ENCODE measurements around the gene KCNE2. TPM values are rescaled to one million over a fixed set of nuclear protein-coding genes. Genes with fewer than 3 reads are reported as not detected.

Gene KCNE2
- total and polyA plus RNA-seq, 3 experiments from 2014 or later: not detected

DNA sequence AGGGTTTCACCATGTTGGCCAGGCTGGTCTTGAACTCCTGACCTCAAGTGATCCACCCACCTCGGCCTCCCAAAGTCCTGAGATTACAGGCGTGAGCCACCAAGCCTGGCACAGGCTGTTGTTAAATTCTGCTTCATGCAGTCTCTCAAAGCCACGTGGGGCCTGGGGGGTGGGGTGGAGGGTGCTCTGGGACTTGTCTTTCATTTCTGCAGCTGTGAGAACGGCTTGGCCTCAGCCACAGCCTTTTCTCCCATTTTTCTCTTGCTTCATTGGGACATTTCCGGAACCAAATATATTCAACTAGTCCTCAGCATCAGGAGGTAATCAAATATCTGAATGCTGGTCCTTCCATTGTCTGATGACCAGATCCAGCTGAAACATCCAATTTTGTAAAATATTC lies 27.6 kb upstream of the KCNE2 start:
- Mint-ChIP-seq H3K4me1 (peaks cover 4 to 9% (median 5%) of the 10 kb centered on the region in 3 donors), H3K27ac (no peak overlapping the region), H3K27me3 (peaks cover 8 to 17% of the 10 kb centered on the region in 2 donors), H3K9me3 (no peaks in the 10 kb centered on the region), H3K36me3 (no peaks in the 10 kb centered on the region), H3K4me3 (no peak overlapping the region)
- H3K4me3 ChIP-seq (ENCODE audit: low read length): no peak overlapping the region
- no peaks in the 10 kb centered on the region for H3K36me3 ChIP-seq (ENCODE audit: insufficient read depth, low read length)
- H3K27ac ChIP-seq (ENCODE audit: low read depth, low read length): no peak overlapping the region
- no peaks in the 10 kb centered on the region for H3K4me1 ChIP-seq (ENCODE audit: insufficient read depth, low read length)
- no peak for DNase-seq
- POLR2A ChIA-PET: no interaction called here
- CTCF ChIA-PET: interaction anchor here (1.8 kb wide), 1 partner anchor 412 kb away, joined by 5 read pairs; no protein-coding TSS in a partner anchor
- no peaks in the 10 kb centered on the region for H3K9me3 ChIP-seq (ENCODE audit: low read length)
- H3K27me3 ChIP-seq (ENCODE audit: insufficient read depth, low read length, poor library complexity, severe bottlenecking): no peaks in the 10 kb centered on the region

DNA sequence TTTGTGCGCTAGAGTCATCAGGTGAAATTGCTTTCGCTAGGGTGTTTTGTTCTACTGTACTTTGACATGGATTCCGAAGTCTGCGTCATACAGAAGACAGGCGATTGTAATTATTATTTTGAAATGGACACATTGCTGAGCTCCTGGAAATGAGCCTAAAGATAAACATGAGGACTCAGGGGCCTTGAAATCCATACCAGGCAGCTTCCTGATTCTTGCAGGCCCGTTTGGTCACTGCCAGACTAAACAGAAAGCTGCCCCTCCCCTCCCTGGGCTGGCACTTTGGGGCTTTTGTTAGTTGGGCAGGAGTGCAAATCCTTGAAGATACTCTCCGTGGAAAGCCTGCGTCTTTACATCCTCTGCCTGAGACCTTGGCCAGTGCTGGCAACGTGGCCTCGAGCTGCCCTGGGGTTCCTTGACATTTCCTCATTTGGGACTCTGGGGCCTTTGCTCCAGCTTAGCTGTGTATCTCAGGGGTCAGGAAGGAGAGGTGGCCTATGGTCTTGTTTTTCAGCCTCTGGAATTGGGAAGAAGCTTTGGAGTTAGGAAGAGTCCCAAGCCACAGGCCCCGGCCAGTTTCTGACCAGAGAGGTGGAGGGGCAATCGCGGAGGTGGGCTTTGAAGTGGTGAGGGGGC lies 26.9 kb upstream of the KCNE2 start:
- Histone ChIP-seq H3K27me3 (ENCODE audit: insufficient read depth, low read length, poor library complexity, severe bottlenecking) (no peaks in the 10 kb centered on the region), H3K36me3 (ENCODE audit: insufficient read depth, low read length) (no peaks in the 10 kb centered on the region), H3K4me3 (ENCODE audit: low read length) (no peak overlapping the region), H3K4me1 (ENCODE audit: insufficient read depth, low read length) (no peaks in the 10 kb centered on the region), H3K27ac (ENCODE audit: low read depth, low read length) (no peak overlapping the region), H3K9me3 (ENCODE audit: low read length) (no peaks in the 10 kb centered on the region)
- H3K4me3 Mint-ChIP-seq: no peak overlapping the region
- H3K27ac Mint-ChIP-seq: peak overlapping the region in 1 of 8 donors; percentile 39
- peaks cover 4 to 9% (median 5%) of the 10 kb centered on the region in 3 donors for H3K4me1 Mint-ChIP-seq
- H3K36me3 Mint-ChIP-seq: no peaks in the 10 kb centered on the region
- H3K9me3 Mint-ChIP-seq: no peaks in the 10 kb centered on the region
- ChIA-PET POLR2A (no interaction called here), CTCF (interaction anchor here (1.6 to 1.8 kb wide), 2 partner anchors 11 to 413 kb away, joined by 5 read pairs; no protein-coding TSS in a partner anchor)
- DNase-seq: no peak
- H3K27me3 Mint-ChIP-seq: peaks cover 8 to 17% of the 10 kb centered on the region in 2 donors

DNA sequence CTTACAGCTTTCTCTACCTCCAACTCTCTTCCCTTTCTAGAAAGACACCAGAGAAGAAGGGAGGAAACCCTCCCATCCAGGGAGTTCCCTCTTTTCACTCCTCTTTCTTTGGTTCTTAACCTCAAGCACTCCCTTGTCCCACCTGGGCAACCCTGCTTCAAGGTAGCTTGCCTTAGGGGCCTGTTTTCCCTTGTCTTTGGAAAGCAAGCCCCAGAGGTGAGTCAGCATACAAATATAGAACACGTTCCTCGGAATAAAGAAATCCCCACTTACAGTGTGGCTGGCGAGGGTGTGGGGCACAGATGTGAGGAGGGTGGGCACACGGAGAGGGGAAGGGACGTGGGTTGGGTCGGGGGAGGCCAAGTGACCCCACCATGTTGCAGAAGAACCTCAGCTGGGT lies 26.1 kb upstream of the KCNE2 start:
- Mint-ChIP-seq H3K4me3 (no peak overlapping the region), H3K27me3 (peaks cover 8 to 17% of the 10 kb centered on the region in 2 donors), H3K36me3 (no peaks in the 10 kb centered on the region), H3K4me1 (peaks cover 4 to 9% (median 5%) of the 10 kb centered on the region in 3 donors), H3K27ac (peak overlapping the region in 1 of 8 donors; percentile 45), H3K9me3 (no peaks in the 10 kb centered on the region)
- H3K27me3 ChIP-seq (ENCODE audit: insufficient read depth, low read length, poor library complexity, severe bottlenecking): no peaks in the 10 kb centered on the region
- ChIA-PET CTCF (interaction anchor here (1.6 to 1.8 kb wide), 2 partner anchors 10 to 414 kb away, joined by 5 read pairs; no protein-coding TSS in a partner anchor), POLR2A (no interaction called here)
- H3K9me3 ChIP-seq (ENCODE audit: low read length): no peaks in the 10 kb centered on the region
- no peaks in the 10 kb centered on the region for H3K36me3 ChIP-seq (ENCODE audit: insufficient read depth, low read length)
- no peak overlapping the region for H3K27ac ChIP-seq (ENCODE audit: low read depth, low read length)
- H3K4me1 ChIP-seq (ENCODE audit: insufficient read depth, low read length): no peaks in the 10 kb centered on the region
- H3K4me3 ChIP-seq (ENCODE audit: low read length): no peak overlapping the region
- no peak for DNase-seq

DNA sequence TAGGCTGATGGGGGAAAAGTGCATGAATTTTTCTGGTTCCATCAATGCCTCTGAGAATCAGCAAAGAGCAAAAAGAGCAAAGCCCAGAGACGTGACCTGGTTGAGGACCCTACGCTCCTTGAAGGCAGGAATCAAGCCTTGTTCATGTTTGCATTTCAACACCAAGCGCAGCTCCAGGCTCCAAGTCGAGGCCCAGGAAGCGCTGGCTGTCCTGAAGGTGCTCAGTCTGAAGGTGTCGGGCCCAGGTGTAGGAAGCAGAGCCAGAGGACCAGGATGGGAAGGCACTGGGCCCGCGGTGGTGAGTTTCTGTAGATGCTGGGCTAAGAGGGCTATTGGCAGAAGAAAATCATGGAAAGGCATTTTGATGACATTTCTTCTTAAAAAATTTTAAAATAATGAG lies 25.6 kb upstream of the KCNE2 start:
- Mint-ChIP-seq H3K27me3 (peaks cover 8 to 17% of the 10 kb centered on the region in 2 donors), H3K4me1 (peaks cover 4 to 9% (median 5%) of the 10 kb centered on the region in 3 donors), H3K4me3 (no peak overlapping the region), H3K27ac (no peak overlapping the region), H3K36me3 (no peaks in the 10 kb centered on the region), H3K9me3 (no peaks in the 10 kb centered on the region)
- no peaks in the 10 kb centered on the region for H3K36me3 ChIP-seq (ENCODE audit: insufficient read depth, low read length)
- H3K4me1 ChIP-seq (ENCODE audit: insufficient read depth, low read length): no peaks in the 10 kb centered on the region
- no peak overlapping the region for H3K4me3 ChIP-seq (ENCODE audit: low read length)
- ChIA-PET CTCF (interaction anchor here (1.6 to 1.8 kb wide), 2 partner anchors 10 to 414 kb away, joined by 5 read pairs; no protein-coding TSS in a partner anchor), POLR2A (no interaction called here)
- no peaks in the 10 kb centered on the region for H3K9me3 ChIP-seq (ENCODE audit: low read length)
- no peak for DNase-seq
- H3K27me3 ChIP-seq (ENCODE audit: insufficient read depth, low read length, poor library complexity, severe bottlenecking): no peaks in the 10 kb centered on the region
- no peak overlapping the region for H3K27ac ChIP-seq (ENCODE audit: low read depth, low read length)

DNA sequence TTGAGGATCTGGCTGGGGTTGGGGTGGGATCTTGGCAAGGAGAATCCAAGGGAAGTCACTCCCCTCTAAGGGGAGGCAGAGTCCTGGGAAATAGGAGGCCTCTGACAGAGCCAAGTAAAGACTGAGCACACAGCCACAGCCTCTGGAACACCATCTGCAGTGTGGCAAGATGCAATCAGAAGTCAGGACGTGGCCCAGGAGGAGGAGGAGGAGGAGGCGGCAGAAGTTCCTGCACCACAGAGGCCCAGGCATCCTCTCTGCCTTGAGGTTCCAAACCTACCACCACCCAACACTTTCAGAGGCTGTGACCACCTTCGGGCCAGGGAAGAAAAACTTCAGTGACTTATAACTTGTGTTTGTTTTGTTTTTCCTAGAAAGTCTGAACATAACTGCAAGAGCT lies 23.7 kb upstream of the KCNE2 start:
- POLR2A ChIA-PET: no interaction called here
- H3K27ac Mint-ChIP-seq: peak overlapping the region in 1 of 8 donors; percentile 14
- CTCF ChIA-PET: no interaction called here
- Histone ChIP-seq H3K4me3 (ENCODE audit: low read length) (no peak overlapping the region), H3K9me3 (ENCODE audit: low read length) (no peaks in the 10 kb centered on the region), H3K36me3 (ENCODE audit: insufficient read depth, low read length) (no peaks in the 10 kb centered on the region), H3K27ac (ENCODE audit: low read depth, low read length) (no peak overlapping the region), H3K27me3 (ENCODE audit: insufficient read depth, low read length, poor library complexity, severe bottlenecking) (no peaks in the 10 kb centered on the region), H3K4me1 (ENCODE audit: insufficient read depth, low read length) (no peaks in the 10 kb centered on the region)
- H3K36me3 Mint-ChIP-seq: no peaks in the 10 kb centered on the region
- H3K9me3 Mint-ChIP-seq: no peaks in the 10 kb centered on the region
- peaks cover 8 to 14% of the 10 kb centered on the region in 2 donors for H3K27me3 Mint-ChIP-seq
- peaks cover 4 to 9% (median 5%) of the 10 kb centered on the region in 3 donors for H3K4me1 Mint-ChIP-seq
- H3K4me3 Mint-ChIP-seq: no peak overlapping the region
- no peak for DNase-seq

DNA sequence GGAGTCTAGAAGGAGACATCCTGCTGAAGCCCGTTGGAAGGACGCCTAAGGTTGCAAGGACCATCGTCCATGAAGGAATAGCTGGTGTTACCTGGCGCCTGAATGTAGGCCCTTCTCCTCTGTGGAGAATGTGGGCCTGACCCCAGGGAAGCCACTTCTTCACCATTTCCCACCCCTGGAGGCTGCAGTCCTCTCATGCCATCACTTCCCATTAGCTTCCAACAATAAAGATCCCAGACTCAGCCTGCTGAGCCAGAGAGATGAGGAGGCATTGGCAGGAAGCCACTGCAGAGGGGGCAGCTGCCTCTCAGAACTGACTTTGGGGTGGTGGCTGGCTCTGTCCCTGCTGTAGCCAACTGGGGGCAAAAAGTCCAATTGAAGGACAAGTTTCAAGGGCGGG lies 21.3 kb upstream of the KCNE2 start:
- ChIA-PET POLR2A (interaction anchor here (0.8 kb wide), 1 partner anchor 1431 kb away, joined by 3 read pairs; no protein-coding TSS in a partner anchor), CTCF (interaction anchor here (11.1 kb wide), 1 partner anchor 420 kb away, joined by 190 read pairs; no protein-coding TSS in a partner anchor)
- peaks cover 3 to 8% of the 10 kb centered on the region in 2 donors for H3K27me3 Mint-ChIP-seq
- DNase-seq: no peak
- no peak overlapping the region for H3K27ac Mint-ChIP-seq
- no peaks in the 10 kb centered on the region for H3K36me3 ChIP-seq (ENCODE audit: insufficient read depth, low read length)
- H3K4me1 ChIP-seq (ENCODE audit: insufficient read depth, low read length): no peaks in the 10 kb centered on the region
- no peak overlapping the region for H3K27ac ChIP-seq (ENCODE audit: low read depth, low read length)
- H3K9me3 Mint-ChIP-seq: no peaks in the 10 kb centered on the region
- no peaks in the 10 kb centered on the region for H3K9me3 ChIP-seq (ENCODE audit: low read length)
- no peaks in the 10 kb centered on the region for H3K27me3 ChIP-seq (ENCODE audit: insufficient read depth, low read length, poor library complexity, severe bottlenecking)
- H3K4me3 Mint-ChIP-seq: no peak overlapping the region
- H3K36me3 Mint-ChIP-seq: no peaks in the 10 kb centered on the region
- H3K4me1 Mint-ChIP-seq: peaks cover 4 to 9% (median 5%) of the 10 kb centered on the region in 3 donors
- no peak overlapping the region for H3K4me3 ChIP-seq (ENCODE audit: low read length)

DNA sequence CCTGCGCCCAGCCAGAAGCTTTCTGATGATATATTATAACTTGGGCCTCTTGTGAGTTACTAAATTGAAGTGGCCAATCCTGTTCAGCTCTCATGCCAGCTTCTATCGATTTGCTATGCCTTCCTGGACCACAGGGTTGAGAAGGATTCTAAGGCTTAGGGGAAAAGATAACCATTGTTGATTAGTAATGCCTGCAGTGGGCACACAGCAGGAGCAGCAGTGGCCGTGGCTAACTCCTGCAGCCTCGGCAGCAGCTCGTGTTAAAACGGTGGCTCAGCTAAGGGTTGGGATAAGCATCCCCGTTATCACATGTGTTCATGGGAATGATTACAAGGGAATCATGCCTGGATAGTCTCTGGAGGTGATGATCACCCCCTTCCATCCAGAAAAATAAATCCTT lies 20.5 kb upstream of the KCNE2 start:
- no peak overlapping the region for H3K27ac Mint-ChIP-seq
- H3K4me3 Mint-ChIP-seq: no peak overlapping the region
- Histone ChIP-seq H3K27me3 (ENCODE audit: insufficient read depth, low read length, poor library complexity, severe bottlenecking) (no peaks in the 10 kb centered on the region), H3K4me3 (ENCODE audit: low read length) (no peak overlapping the region), H3K36me3 (ENCODE audit: insufficient read depth, low read length) (no peaks in the 10 kb centered on the region), H3K4me1 (ENCODE audit: insufficient read depth, low read length) (no peaks in the 10 kb centered on the region), H3K27ac (ENCODE audit: low read depth, low read length) (no peak overlapping the region), H3K9me3 (ENCODE audit: low read length) (no peaks in the 10 kb centered on the region)
- peaks cover 9 to 14% (median 10%) of the 10 kb centered on the region in 3 donors for H3K4me1 Mint-ChIP-seq
- no peak for DNase-seq
- no peaks in the 10 kb centered on the region for H3K36me3 Mint-ChIP-seq
- POLR2A ChIA-PET: no interaction called here
- CTCF ChIA-PET: interaction anchor here (11.1 kb wide), 1 partner anchor 421 kb away, joined by 190 read pairs; no protein-coding TSS in a partner anchor
- peaks cover 0 to 2% (median 0%) of the 10 kb centered on the region in 5 donors for H3K9me3 Mint-ChIP-seq
- peaks cover 3 to 8% of the 10 kb centered on the region in 2 donors for H3K27me3 Mint-ChIP-seq

DNA sequence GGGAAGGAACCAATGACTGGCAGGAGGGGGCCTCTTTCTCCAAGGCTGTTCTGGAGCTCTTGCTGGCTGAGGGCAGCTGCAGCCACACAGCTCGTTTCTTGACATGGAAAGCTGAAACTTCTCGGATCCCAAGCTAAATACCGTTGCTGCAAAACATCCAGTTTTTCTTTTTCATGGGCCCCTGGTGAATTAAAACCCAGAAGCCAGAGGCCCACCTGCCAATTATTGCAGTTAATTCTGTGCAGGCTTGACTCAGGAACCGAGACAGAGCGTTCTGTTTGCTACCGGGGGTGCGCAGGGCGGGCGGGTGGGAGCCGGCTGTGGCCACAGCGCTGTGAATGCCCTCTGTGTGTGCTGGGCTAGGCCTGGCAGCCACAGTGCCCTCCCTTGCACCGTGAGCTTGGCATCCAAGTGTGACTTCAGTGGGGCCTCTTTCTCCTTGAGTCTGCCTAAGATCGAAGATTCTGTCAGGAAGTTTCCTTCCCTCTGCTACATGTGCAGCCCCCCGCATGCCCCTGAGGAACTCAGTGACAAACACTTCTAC lies 19.9 kb upstream of the KCNE2 start:
- H3K27me3 ChIP-seq (ENCODE audit: insufficient read depth, low read length, poor library complexity, severe bottlenecking): no peaks in the 10 kb centered on the region
- CTCF ChIA-PET: interaction anchor here (11.1 kb wide), 1 partner anchor 422 kb away, joined by 190 read pairs; no protein-coding TSS in a partner anchor
- Mint-ChIP-seq H3K4me3 (no peak overlapping the region), H3K4me1 (peaks cover 9 to 14% (median 10%) of the 10 kb centered on the region in 3 donors), H3K27ac (no peak overlapping the region), H3K27me3 (peaks cover 6 to 7% of the 10 kb centered on the region in 2 donors), H3K9me3 (peaks cover 0 to 2% (median 0%) of the 10 kb centered on the region in 5 donors), H3K36me3 (no peaks in the 10 kb centered on the region)
- no peaks in the 10 kb centered on the region for H3K9me3 ChIP-seq (ENCODE audit: low read length)
- H3K27ac ChIP-seq (ENCODE audit: low read depth, low read length): no peak overlapping the region
- no peak overlapping the region for H3K4me3 ChIP-seq (ENCODE audit: low read length)
- DNase-seq: no peak
- POLR2A ChIA-PET: no interaction called here
- no peaks in the 10 kb centered on the region for H3K36me3 ChIP-seq (ENCODE audit: insufficient read depth, low read length)
- no peaks in the 10 kb centered on the region for H3K4me1 ChIP-seq (ENCODE audit: insufficient read depth, low read length)

Measured in CD8-positive, alpha-beta memory T cell (primary cell).